DLD1 (cell line): ENCODE measurements around the gene STIP1.

ENCODE experiments used
- in situ Hi-C: cut with HindIII; loops from 2 replicates; pipeline ENCODE4 v1.10.0; 2017; ENCODE audit warnings: low sequenced_read_pairs

The STIP1 gene

GRCh38 chr11:64220271-64220670 lies 34.3 kb downstream of the STIP1 start:
- in situ Hi-C loops, result no loop called here

- in situ Hi-C loops, result no loop called here
These were observed 34.8 kb downstream of the STIP1 start for GRCh38 chr11:64220798-64221197.

DNA sequence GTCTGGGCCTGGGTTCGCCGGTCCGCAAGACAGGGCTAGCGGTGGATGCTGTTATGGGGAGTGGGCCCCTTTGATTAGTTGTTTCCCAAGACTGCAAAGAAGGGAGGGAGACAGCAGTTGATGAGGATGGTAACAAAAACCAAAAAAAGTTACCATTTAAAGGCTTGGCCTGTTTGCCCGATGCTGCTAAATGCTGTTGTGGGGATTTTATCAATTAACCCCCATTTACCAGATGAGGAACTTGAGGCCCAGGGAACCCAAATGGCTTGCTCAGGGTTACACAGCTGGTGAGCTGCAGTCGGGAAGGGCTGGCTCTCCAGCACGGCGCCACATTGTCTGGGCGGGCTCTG lies 36.7 kb downstream of the STIP1 start:
- in situ Hi-C loops, result no loop called here

- in situ Hi-C loops, result no loop called here
These were observed 37.2 kb downstream of the STIP1 start for GRCh38 chr11:64223001-64223651.

- in situ Hi-C loops, result no loop called here
These were observed 38.4 kb downstream of the STIP1 start for GRCh38 chr11:64224151-64224890.

- in situ Hi-C loops, result no loop called here
These were observed 39.1 kb downstream of the STIP1 start for GRCh38 chr11:64224891-64225607.

DNA sequence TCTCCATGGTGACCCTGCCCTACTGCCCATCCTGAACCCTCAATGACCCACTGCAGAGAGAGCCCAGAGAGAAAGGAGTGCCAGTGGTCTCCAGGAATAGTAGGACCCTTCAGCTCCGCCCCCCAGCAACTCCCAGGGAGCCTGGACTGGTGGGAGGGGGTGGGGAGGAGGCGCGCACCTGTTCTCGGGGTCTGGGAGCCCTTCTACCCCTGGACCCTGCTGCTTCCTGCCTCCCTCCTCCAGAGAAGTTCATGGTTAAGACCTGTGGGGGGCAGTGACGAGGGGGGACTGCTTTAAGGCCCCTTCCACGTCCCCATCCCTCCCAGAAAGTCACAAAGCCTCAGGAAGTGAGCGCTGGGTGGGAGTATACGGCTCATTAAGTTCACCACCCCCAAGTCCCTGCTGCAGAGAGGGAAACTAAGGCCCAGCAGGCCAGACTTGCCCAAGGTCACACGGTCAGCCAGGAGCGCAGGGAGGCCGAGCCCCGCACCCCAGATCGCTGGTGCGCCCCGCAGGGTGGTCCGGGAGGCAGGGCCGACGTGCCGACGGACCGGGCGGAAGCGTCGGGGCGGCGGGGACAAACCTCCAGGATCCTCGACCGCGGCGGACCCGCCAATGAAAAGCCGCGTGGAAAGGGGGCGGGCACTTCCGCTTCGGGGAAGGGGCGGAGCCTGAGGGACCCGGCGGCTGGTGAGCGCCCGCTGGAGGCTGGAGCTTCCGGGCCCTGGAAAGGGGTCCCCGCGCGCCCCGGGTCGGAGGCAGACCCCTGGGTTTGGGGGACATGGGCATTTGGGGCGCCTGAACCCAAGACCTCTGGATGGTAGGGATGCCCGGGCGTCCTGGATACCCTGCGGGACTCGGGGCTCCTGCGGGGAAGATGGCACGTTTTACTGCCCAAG lies 39.9 kb downstream of the STIP1 start, which contains the start of the genes NUDT22 and TRPT1:
TSS of gene NUDT22 (plus strand) at position 667 of the 899 bp plus-strand sequence. CDS start 379 bp downstream, outside the sequence.
TSS of gene TRPT1 (minus strand) at position 579 of the 899 bp plus-strand sequence. CDS start at position 253, 326 bp downstream.
- in situ Hi-C loops, result no loop called here

DNA sequence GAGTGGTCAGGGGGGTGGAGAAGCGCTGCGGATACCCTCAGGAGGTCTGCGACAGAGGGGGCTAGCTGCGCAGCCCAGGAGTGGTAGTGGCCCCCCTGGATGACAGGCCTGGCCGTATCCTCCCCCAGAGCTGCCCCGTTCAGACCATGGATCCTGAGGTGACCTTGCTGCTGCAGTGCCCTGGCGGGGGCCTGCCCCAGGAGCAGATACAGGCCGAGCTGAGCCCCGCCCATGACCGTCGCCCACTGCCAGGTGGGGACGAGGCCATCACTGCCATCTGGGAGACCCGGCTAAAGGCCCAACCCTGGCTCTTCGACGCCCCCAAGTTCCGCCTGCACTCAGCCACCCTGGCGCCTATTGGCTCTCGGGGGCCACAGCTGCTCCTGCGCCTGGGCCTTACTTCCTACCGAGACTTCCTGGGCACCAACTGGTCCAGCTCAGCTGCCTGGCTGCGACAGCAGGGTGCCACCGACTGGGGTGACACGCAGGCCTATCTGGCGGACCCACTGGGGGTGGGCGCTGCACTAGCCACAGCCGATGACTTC lies 40.6 kb downstream of the STIP1 start:
- in situ Hi-C loops, result no loop called here

DNA sequence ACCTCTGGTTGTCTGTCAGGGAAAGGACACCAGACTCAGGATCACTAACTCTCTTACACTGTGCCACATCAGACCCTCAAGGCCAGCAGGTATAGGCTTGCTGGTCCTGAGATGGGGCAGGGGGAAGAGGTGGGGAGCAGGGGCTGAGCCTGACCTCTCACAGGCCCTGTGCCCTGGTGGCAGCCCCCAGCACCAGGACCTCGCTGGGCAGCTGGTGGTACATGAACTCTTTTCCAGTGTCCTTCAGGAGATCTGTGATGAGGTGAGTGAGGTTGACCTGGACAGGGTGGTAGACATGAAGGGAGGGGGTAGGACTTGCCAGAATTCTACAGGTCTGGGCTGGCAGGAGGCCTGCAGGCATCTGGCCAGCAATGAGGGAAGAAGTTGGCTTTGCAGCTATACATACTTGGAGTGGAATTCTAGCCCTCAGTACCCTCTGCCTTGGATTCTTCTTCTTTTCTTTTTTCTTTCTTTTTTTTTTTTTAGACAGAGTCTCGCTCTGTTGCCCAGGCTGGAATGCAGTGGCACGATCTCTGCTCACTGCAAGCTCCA lies 41.5 kb downstream of the STIP1 start:
- in situ Hi-C loops, result no loop called here

DNA sequence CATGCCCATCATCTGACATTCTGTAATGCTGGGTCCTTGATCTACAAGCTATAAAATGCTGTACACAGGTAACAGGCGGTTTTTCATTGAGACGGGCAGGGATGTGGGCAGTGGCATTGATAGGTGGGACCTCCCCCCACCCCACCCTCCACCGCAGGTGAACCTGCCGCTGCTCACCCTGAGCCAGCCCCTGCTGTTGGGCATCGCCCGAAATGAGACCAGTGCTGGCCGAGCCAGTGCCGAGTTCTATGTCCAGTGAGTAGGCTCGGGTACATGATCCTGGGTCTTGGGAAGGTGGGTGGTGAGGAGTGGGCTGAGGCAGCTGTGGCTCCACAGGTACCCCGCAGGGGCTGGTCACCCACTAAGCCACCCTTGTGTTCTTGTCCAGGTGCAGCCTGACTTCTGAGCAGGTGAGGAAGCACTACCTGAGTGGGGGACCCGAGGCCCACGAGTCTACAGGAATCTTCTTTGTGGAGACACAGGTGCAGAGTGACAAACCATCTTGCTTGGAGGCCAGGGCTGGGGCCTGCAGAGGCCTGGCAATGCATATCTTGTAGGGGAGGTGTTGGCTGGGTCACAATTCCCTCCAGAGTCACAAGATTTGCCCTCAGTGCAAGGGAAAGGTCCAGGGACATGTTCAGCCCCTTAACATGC lies 43.2 kb downstream of the STIP1 start:
- in situ Hi-C loops, result no loop called here

DNA sequence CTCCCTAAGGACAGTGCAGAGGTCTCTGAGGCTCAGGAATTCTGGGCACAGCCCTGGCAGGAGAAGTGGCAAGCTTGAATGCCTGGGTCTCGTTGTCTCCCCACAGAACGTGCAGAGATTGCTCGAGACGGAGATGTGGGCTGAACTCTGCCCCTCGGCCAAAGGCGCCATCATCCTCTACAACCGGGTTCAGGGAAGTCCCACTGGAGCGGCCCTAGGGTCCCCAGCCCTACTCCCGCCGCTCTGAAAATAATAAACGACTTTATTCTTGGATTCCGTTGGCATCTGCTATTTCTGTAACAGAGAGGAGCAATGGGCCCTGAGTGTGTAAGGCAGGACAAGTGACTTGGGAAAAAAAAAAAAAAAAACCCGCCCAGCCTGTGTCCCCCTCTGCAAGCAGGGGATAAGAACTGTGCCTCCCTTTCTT lies 43.8 kb downstream of the STIP1 start:
- in situ Hi-C loops, result no loop called here

DNA sequence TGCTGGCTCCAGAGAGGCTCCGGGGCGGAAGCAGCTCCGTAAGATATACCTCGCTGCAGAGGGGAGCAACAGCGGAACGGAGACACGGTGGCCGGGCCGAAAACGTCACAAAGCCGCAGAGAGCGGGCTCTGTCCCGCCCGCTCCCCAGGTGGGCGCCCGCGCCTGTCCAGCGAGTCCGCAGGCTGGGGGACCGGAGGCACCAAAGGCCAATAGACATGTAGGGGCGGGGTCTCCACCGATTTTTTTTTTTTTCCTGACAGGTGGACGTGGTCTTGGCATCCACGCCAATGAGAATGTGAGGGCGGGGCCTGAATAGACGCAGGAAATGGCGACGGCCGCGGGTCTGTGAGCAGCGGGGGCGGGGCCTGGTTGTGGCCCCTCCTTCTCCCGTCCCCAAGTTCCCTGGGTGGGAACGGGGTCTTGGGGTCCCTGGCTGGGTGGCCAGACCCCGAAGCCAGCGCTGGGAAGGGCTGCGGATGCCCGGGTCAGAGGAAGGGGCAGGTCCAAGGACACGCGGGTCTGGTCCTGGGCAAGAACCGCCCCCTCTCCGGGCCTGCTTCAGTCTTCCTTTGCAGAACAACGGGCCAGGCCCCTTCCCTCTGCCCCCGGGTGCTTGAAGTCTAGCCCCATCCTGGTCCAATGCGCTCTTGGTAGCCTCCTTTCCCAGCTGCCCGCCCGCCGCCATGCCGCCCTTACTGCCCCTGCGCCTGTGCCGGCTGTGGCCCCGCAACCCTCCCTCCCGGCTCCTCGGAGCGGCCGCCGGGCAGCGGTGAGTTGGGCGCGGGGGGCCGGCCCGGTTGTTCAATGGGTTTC lies 44.4 kb downstream of the STIP1 start, which contains the start of gene DNAJC4:
TSS of gene DNAJC4 (plus strand) at position 378 of the 814 bp plus-strand sequence. CDS start at position 685, 307 bp downstream.
- in situ Hi-C loops, result no loop called here

DNA sequence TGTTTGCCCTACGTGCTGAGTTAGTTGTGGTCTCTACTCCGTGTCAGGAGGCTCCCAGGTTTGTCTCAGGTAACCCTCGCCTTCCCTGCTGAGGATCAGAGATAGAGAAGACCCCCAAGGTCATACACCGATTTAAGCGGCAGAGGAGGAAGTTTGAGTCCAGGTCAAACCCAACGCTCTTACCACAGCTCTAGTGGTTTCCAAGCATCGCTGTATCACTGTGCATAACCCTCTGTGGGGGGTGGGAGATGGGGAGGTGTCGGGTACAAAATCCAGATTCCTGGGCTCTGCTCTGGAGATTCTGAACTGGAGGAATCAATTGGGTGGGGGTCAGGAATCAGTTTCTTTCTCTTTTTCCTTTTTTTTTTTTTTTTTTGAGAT lies 45.0 kb downstream of the STIP1 start:
- in situ Hi-C loops, result no loop called here

GRCh38 chr11:64231546-64231945 lies 45.6 kb downstream of the STIP1 start:
- in situ Hi-C loops, result no loop called here

GRCh38 chr11:64232182-64232966 lies 46.4 kb downstream of the STIP1 start:
- in situ Hi-C loops, result no loop called here

GRCh38 chr11:64232967-64233315 lies 47.0 kb downstream of the STIP1 start:
- in situ Hi-C loops, result no loop called here

- in situ Hi-C loops, result no loop called here
These were observed 48.1 kb downstream of the STIP1 start, which contains the start of gene VEGFB for GRCh38 chr11:64233913-64234586. VEGFB (plus strand) TSS chr11:64234584; CDS start chr11:64234834, 250 bp downstream.
